ENCODE results near the gene PTPN3. TPM values are rescaled to one million over a fixed set of nuclear protein-coding genes. Genes with fewer than 3 reads are reported as not detected.
A peak's percentile ranks its signal among the peaks of the same experiment; 100 is the strongest.

Gene PTPN3
- total RNA-seq, 2 donors from 2014 or later = 2.7 to 4.6 TPM

DNA sequence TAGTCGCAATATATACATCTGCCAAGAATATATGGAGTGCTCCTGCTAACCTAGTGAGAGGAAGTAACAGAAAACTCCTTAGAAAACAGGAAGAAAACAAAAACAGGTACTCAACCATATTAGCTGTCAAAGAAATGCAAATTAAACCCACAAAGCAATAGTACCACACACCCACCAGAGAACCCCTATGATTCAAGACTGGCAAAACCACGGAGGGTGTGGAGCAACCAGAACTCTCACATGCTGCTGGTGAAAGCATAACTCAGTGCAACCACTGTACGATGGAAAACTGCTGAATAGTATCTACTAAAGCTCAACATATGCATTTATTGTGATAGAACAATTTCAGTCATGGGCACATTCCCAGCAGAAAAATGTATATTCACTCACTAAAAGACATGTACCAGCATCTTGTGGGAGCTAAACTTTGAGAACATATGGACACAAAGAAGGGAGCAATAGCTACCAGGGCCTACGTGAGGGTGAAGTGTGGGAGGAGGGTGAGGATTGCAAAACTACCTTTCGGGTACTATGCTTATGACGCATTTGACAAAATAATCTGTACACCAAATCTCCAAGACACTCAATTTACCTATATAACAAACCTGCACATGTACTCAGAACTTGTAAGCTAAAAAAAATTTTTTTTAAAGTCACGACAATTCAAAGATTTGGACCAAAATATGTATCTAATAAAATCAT lies 34.0 kb downstream of the PTPN3 start:
- 89 to 100% methylated on average over 2 to 7 of the region's 7 CpGs for WGBS, 2 experiments (ENCODE audit: insufficient coverage in 1 of 2, insufficient read length in 1 of 2)

GRCh38 chr9:109460576-109460975 lies 37.5 kb downstream of the PTPN3 start:
- Histone ChIP-seq H3K4me3 (ENCODE audit: low read length) (no peak overlapping the region), H3K36me3 (ENCODE audit: control insufficient read depth, insufficient read depth, low read length) (no peaks in the 10 kb centered on the region), H3K9ac (ENCODE audit: extremely low read depth, low read length, poor library complexity, severe bottlenecking) (no peak overlapping the region), H3K27ac (ENCODE audit: low read depth, low read length) (no peak overlapping the region), H3K9me3 (ENCODE audit: control insufficient read depth, low read length) (no peaks in the 10 kb centered on the region), H3K4me1 (ENCODE audit: control insufficient read depth, insufficient read depth, low read length) (no peaks in the 10 kb centered on the region), H3K27me3 (ENCODE audit: control insufficient read depth, insufficient read depth, low read length, poor library complexity, severe bottlenecking) (no peaks in the 10 kb centered on the region)
- H3K9me3 Mint-ChIP-seq = no peaks in the 10 kb centered on the region
- TF ChIP-seq, protein P1, sequence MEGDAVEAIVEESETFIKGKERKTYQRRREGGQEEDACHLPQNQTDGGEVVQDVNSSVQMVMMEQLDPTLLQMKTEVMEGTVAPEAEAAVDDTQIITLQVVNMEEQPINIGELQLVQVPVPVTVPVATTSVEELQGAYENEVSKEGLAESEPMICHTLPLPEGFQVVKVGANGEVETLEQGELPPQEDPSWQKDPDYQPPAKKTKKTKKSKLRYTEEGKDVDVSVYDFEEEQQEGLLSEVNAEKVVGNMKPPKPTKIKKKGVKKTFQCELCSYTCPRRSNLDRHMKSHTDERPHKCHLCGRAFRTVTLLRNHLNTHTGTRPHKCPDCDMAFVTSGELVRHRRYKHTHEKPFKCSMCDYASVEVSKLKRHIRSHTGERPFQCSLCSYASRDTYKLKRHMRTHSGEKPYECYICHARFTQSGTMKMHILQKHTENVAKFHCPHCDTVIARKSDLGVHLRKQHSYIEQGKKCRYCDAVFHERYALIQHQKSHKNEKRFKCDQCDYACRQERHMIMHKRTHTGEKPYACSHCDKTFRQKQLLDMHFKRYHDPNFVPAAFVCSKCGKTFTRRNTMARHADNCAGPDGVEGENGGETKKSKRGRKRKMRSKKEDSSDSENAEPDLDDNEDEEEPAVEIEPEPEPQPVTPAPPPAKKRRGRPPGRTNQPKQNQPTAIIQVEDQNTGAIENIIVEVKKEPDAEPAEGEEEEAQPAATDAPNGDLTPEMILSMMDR (conservative IDR thresholded peaks at IDR 0.05) = no peak
- no peak overlapping the region for H3K27ac Mint-ChIP-seq
- H3K4me1 Mint-ChIP-seq = peaks cover under 1% of the 10 kb centered on the region
- no peak for DNase-seq
- H3K27me3 Mint-ChIP-seq (ENCODE audit: insufficient read depth) = no peaks in the 10 kb centered on the region
- H3K4me3 Mint-ChIP-seq = no peak overlapping the region
- H3K36me3 Mint-ChIP-seq (ENCODE audit: low read depth) = no peaks in the 10 kb centered on the region
- 85 to 89% methylated on average over 5 to 6 of the region's 6 CpGs for WGBS, 2 experiments (ENCODE audit: insufficient coverage in 1 of 2, insufficient read length in 1 of 2)

More for the DNA sequence above, 34.0 kb downstream of the PTPN3 start:
- DNase-seq = no peak
- Mint-ChIP-seq H3K36me3 (ENCODE audit: low read depth) (no peaks in the 10 kb centered on the region), H3K4me3 (no peak overlapping the region), H3K27ac (no peak overlapping the region), H3K4me1 (no peaks in the 10 kb centered on the region), H3K9me3 (no peaks in the 10 kb centered on the region), H3K27me3 (ENCODE audit: insufficient read depth) (no peaks in the 10 kb centered on the region)
- TF ChIP-seq, protein P1 (conservative IDR thresholded peaks at IDR 0.05) = no peak
- Histone ChIP-seq H3K9me3 (ENCODE audit: control insufficient read depth, low read length) (no peaks in the 10 kb centered on the region), H3K9ac (ENCODE audit: extremely low read depth, low read length, poor library complexity, severe bottlenecking) (no peak overlapping the region), H3K27me3 (ENCODE audit: control insufficient read depth, insufficient read depth, low read length, poor library complexity, severe bottlenecking) (no peaks in the 10 kb centered on the region), H3K4me3 (ENCODE audit: low read length) (no peak overlapping the region), H3K27ac (ENCODE audit: low read depth, low read length) (no peak overlapping the region), H3K4me1 (ENCODE audit: control insufficient read depth, insufficient read depth, low read length) (no peaks in the 10 kb centered on the region), H3K36me3 (ENCODE audit: control insufficient read depth, insufficient read depth, low read length) (no peaks in the 10 kb centered on the region)

- H3K36me3 ChIP-seq (ENCODE audit: control insufficient read depth, insufficient read depth, low read length) = no peaks in the 10 kb centered on the region
- no peak for DNase-seq
- no peaks in the 10 kb centered on the region for H3K9me3 ChIP-seq (ENCODE audit: control insufficient read depth, low read length)
- Mint-ChIP-seq H3K4me3 (no peak overlapping the region), H3K27me3 (ENCODE audit: insufficient read depth) (no peaks in the 10 kb centered on the region), H3K36me3 (ENCODE audit: low read depth) (no peaks in the 10 kb centered on the region), H3K9me3 (no peaks in the 10 kb centered on the region), H3K4me1 (peaks cover 6% of the 10 kb centered on the region), H3K27ac (no peak overlapping the region)
- H3K4me3 ChIP-seq (ENCODE audit: low read length) = no peak overlapping the region
- no peaks in the 10 kb centered on the region for H3K4me1 ChIP-seq (ENCODE audit: control insufficient read depth, insufficient read depth, low read length)
- no peak overlapping the region for H3K27ac ChIP-seq (ENCODE audit: low read depth, low read length)
- WGBS, 2 experiments (ENCODE audit: insufficient coverage in 1 of 2, insufficient read length in 1 of 2) = 91 to 98% methylated on average over 4 of the region's 4 CpGs
- H3K27me3 ChIP-seq (ENCODE audit: control insufficient read depth, insufficient read depth, low read length, poor library complexity, severe bottlenecking) = no peaks in the 10 kb centered on the region
- no peak overlapping the region for H3K9ac ChIP-seq (ENCODE audit: extremely low read depth, low read length, poor library complexity, severe bottlenecking)
- TF ChIP-seq, protein P1 (conservative IDR thresholded peaks at IDR 0.05) = peak; percentile 36
Observed at GRCh38 chr9:109459423-109459822, 38.7 kb downstream of the PTPN3 start.

Data from endodermal cell (in vitro differentiated cells).